Activated B cell treated with CpG ODN at 0.5 μM for 24 hours (primary cell): ENCODE data around the gene ICOS. TPM values are rescaled to one million over a fixed set of nuclear protein-coding genes. Genes with fewer than 3 reads are reported as not detected.

ENCODE experiments used
- ATAC-seq: fragments of 200-7000 bp; cut with Tn5 transposase; one replicate; pipeline ENCODE4 v1.10.0; 2021; ENCODE audit warnings: low read depth, mild to moderate bottlenecking, moderate library complexity
- CTCF ChIA-PET: fragments of 350-600 bp; sonication (Branson Sonifier 250); formaldehyde crosslinking; loops from one replicate; lab custom pipeline; 2021; ENCODE audit warnings: antibody characterized with exemption; lab: Charles Lee
- POLR2A ChIA-PET: fragments of 350-600 bp; sonication (Branson Sonifier 250); formaldehyde crosslinking; loops from one replicate; lab custom pipeline; 2021; ENCODE audit warnings: antibody characterized with exemption; lab: Charles Lee
- DNase-seq: peaks from one replicate; pipeline ENCODE4 v3.0.0; 2022
- H3K27ac Mint-ChIP-seq: one replicate; pipeline ENCODE4 v1.8.0; 2020; ENCODE audit warnings: mixed read lengths
- H3K27me3 Mint-ChIP-seq: one replicate; pipeline ENCODE4 v1.8.0; 2021; ENCODE audit warnings: mixed read lengths
- H3K36me3 Mint-ChIP-seq: one replicate; pipeline ENCODE4 v1.8.0; 2021; ENCODE audit warnings: low read depth, mixed read lengths
- H3K4me1 Mint-ChIP-seq: one replicate; pipeline ENCODE4 v1.8.0; 2021; ENCODE audit warnings: mixed read lengths
- H3K4me3 Mint-ChIP-seq: one replicate; pipeline ENCODE4 v1.8.0; 2020; ENCODE audit warnings: mild to moderate bottlenecking, mixed read lengths
- H3K9me3 Mint-ChIP-seq: one replicate; pipeline ENCODE4 v1.8.0; 2020; ENCODE audit warnings: mixed read lengths
- CTCF ChIP-seq: fragments of 200-600 bp; IDR thresholded peaks from one replicate; pipeline ENCODE4 v1.8.0; 2022; ENCODE audit warnings: antibody characterized with exemption, mild to moderate bottlenecking
- intact Hi-C: fragments of 100-400 bp; cut with micrococcal nuclease; formaldehyde crosslinking; loops from one replicate; pipeline ENCODE4 v1.15.1; 2024
- total RNA-seq: library from RNA; stranded (reverse); gene quantifications from 2 replicates; pipeline ENCODE4 v1.2.3, GENCODE V29; 2022

Gene ICOS
- total RNA-seq, 1 donor from 2014 or later, result not detected

GRCh38 chr2:203948733-203949132 is 12.2 kb downstream of the ICOS start:
- ATAC-seq (no peak), DNase-seq (no peak)
- TF ChIP-seq CTCF, result no peak
- intact Hi-C loops, result no loop called here
- Mint-ChIP-seq H3K4me1 (peaks cover 9% of the 10 kb centered on the region), H3K9me3 (peaks cover 2% of the 10 kb centered on the region), H3K27ac (no peak overlapping the region), H3K36me3 (no peaks in the 10 kb centered on the region), H3K4me3 (no peak overlapping the region), H3K27me3 (peaks cover 5% of the 10 kb centered on the region)
- ChIA-PET POLR2A (no interaction called here), CTCF (no interaction called here)

GRCh38 chr2:203949228-203949627 is 12.7 kb downstream of the ICOS start:
- no peak overlapping the region for H3K4me3 Mint-ChIP-seq
- intact Hi-C loops, result no loop called here
- peaks cover 5% of the 10 kb centered on the region for H3K27me3 Mint-ChIP-seq
- no peak for DNase-seq
- POLR2A ChIA-PET, result no interaction called here
- no peak for TF ChIP-seq CTCF
- no peak overlapping the region for H3K27ac Mint-ChIP-seq
- H3K9me3 Mint-ChIP-seq, result peaks cover under 1% of the 10 kb centered on the region
- ATAC-seq, result no peak
- peaks cover 9% of the 10 kb centered on the region for H3K4me1 Mint-ChIP-seq
- H3K36me3 Mint-ChIP-seq, result no peaks in the 10 kb centered on the region
- CTCF ChIA-PET, result no interaction called here

- H3K9me3 Mint-ChIP-seq, result no peaks in the 10 kb centered on the region
- peaks cover 8% of the 10 kb centered on the region for H3K27me3 Mint-ChIP-seq
- intact Hi-C loops, result no loop called here
- ChIA-PET CTCF (no interaction called here), POLR2A (no interaction called here)
- DNase-seq, result no peak
- no peak for ATAC-seq
- no peak for TF ChIP-seq CTCF
- H3K36me3 Mint-ChIP-seq, result no peaks in the 10 kb centered on the region
- no peak overlapping the region for H3K4me3 Mint-ChIP-seq
- no peak overlapping the region for H3K27ac Mint-ChIP-seq
- H3K4me1 Mint-ChIP-seq, result peaks cover 9% of the 10 kb centered on the region
These were observed 14.9 kb downstream of the ICOS start for GRCh38 chr2:203951366-203951902.

GRCh38 chr2:203959265-203959664 is 22.7 kb downstream of the ICOS start:
- CTCF ChIA-PET, result no interaction called here
- DNase-seq (no peak), ATAC-seq (no peak)
- Mint-ChIP-seq H3K4me1 (no peaks in the 10 kb centered on the region), H3K4me3 (no peak overlapping the region), H3K9me3 (no peaks in the 10 kb centered on the region), H3K36me3 (no peaks in the 10 kb centered on the region), H3K27me3 (peaks cover 5% of the 10 kb centered on the region), H3K27ac (no peak overlapping the region)
- intact Hi-C loops, result no loop called here
- TF ChIP-seq CTCF, result no peak
- POLR2A ChIA-PET, result no interaction called here

- ATAC-seq (no peak), DNase-seq (no peak)
- no peak overlapping the region for H3K4me3 Mint-ChIP-seq
- intact Hi-C loops, result no loop called here
- ChIA-PET POLR2A (no interaction called here), CTCF (no interaction called here)
- peaks cover 5% of the 10 kb centered on the region for H3K27me3 Mint-ChIP-seq
- no peak for TF ChIP-seq CTCF
- no peaks in the 10 kb centered on the region for H3K36me3 Mint-ChIP-seq
- no peaks in the 10 kb centered on the region for H3K9me3 Mint-ChIP-seq
- no peak overlapping the region for H3K27ac Mint-ChIP-seq
- no peaks in the 10 kb centered on the region for H3K4me1 Mint-ChIP-seq
These were observed 23.1 kb downstream of the ICOS start for GRCh38 chr2:203959672-203960071.
